Effector memory CD8-positive, alpha-beta T cell (primary cell): ENCODE measurements around the gene SLC6A3.
A peak's percentile ranks its signal among the peaks of the same experiment; 100 is the strongest.

Experiments
- ATAC-seq: fragments of 150-1000 bp; cut with Tn5 transposase; replicated peaks from 2 replicates; pipeline ENCODE4 v1.10.0; 2021; ENCODE audit warnings: mild to moderate bottlenecking, moderate library complexity
- DNase-seq, 3 experiments: peaks; one replicate each; pipeline ENCODE4 v3.0.0; 2021
- H3K27ac Mint-ChIP-seq, 2 donors: one replicate each; pipeline ENCODE4 v1.8.0; 2022; ENCODE audit warnings: mild to moderate bottlenecking in 2 of 2, mixed read lengths in 2 of 2, moderate library complexity in 2 of 2
- H3K27me3 Mint-ChIP-seq, 2 donors: one replicate each; pipeline ENCODE4 v1.8.0; 2022; ENCODE audit warnings: mixed read lengths in 2 of 2
- H3K36me3 Mint-ChIP-seq: one replicate; pipeline ENCODE4 v1.8.0; 2022; ENCODE audit warnings: mild to moderate bottlenecking, moderate library complexity, mixed read lengths; ENCODE audit not compliant: insufficient read depth
- H3K4me1 Mint-ChIP-seq, 2 donors: one replicate each; pipeline ENCODE4 v1.8.0; 2022; ENCODE audit warnings: low read depth in 2 of 2, mixed read lengths in 2 of 2
- H3K4me3 Mint-ChIP-seq, 2 donors: one replicate each; pipeline ENCODE4 v1.8.0; 2022; ENCODE audit warnings: mild to moderate bottlenecking in 2 of 2, mixed read lengths in 2 of 2, moderate library complexity in 2 of 2
- H3K9me3 Mint-ChIP-seq, 2 donors: one replicate each; pipeline ENCODE4 v1.8.0; 2022; ENCODE audit warnings: mixed read lengths in 2 of 2

The SLC6A3 gene

DNA sequence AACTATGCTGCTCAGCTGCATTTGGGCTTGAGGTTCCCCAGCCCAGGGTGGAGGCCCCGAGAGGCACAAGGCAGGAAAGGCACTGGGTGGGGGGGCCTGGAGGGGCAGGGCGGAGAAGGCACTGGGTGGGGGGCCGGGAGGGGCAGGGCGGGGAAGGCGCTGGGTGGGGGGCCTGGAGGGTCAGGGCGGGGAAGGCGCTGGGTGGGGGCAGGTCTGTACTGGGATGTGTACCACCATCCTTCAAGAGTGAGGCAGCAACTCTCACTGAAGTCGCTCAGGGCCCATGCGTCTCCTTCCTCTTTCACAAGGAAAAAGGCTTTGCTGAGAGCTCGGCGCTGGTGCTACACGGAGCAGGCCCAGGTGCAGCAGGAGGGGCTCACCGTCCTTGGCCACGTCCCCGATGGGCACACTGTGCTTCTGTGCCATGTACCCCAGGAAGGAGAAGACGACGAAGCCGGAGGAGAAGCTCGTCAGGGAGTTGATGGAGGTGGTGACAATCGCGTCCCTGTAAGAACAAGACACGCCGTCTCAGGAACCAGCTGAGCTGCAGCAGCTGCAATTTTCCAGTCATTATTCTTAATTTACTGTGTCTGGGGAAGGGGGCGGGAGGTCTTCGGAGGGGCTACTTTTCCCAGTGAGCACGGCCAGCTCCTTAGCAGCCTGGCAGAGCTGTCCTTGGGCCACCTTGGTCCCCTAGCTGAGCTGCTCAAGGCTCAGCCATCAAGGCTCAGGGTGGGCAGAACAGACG is 30.8 kb downstream of the SLC6A3 start:
- Mint-ChIP-seq H3K27me3 (peaks cover 18 to 38% of the 10 kb centered on the region in 2 donors), H3K27ac (no peak overlapping the region), H3K9me3 (peaks cover 0 to 6% of the 10 kb centered on the region in 2 donors), H3K4me3 (no peak overlapping the region), H3K36me3 (no peaks in the 10 kb centered on the region), H3K4me1 (peaks cover 1 to 4% of the 10 kb centered on the region in 2 donors)
- DNase-seq (no peak), ATAC-seq (no peak)

DNA sequence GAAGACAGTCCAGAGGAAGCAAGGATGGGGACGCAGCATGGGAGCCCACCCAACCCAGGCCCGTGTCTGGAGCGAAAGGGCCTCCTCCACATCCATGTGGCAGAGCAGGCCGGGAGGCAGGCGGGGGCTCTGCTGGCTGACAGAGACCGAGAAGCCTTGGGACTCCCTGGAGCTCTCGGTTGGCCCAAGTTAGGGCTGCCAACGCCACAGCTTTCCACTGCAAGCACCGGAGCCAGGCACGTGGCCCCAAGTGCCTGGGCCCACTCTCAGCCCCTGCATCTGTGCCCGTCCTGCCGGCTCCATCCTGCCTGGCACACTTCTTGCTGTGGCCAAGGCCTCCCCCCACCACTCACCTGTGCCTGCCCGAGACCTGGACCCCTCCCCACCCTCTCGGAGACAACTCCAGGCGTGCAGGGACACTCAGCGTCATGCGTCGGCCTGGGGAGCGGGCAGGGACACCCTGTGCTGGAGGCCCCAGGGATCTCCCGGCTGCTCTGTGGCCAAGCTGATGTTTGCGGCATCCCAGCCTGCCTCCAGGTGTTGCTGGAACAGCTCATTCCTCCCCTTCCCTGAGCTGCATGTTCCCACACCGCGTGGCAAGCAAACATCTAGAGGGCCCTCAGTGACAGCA is 31.5 kb downstream of the SLC6A3 start:
- Mint-ChIP-seq H3K9me3 (peaks cover 0 to under 1% of the 10 kb centered on the region in 2 donors), H3K36me3 (no peaks in the 10 kb centered on the region), H3K27ac (no peak overlapping the region), H3K27me3 (peaks cover 23 to 37% of the 10 kb centered on the region in 2 donors), H3K4me1 (peaks cover 5 to 8% of the 10 kb centered on the region in 2 donors), H3K4me3 (no peak overlapping the region)
- ATAC-seq (no peak), DNase-seq (no peak)

DNA sequence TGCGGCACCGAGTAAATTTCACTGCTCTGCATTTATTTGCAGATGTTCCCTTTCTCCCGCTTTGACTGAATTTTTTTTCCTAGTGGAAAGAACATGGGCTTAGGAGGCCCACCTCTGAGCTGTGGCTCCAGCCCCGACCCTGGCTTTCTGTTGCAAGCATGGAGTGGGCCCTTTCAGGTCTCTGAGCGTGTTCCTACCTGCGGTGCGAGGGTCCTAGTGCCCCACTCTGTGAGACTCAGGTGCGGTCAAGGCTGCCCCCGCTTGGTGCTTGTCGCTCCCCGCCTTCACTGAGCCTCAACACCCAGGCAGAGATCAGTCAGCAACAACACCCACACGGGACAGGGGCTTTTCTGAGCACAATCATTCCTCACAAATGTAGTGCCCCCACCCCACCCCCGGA is 32.0 kb downstream of the SLC6A3 start:
- no peaks in the 10 kb centered on the region for H3K9me3 Mint-ChIP-seq
- peaks cover 5 to 10% of the 10 kb centered on the region in 2 donors for H3K4me1 Mint-ChIP-seq
- DNase-seq (no peak), ATAC-seq (no peak)
- H3K4me3 Mint-ChIP-seq = no peak overlapping the region
- H3K27ac Mint-ChIP-seq = no peak overlapping the region
- H3K36me3 Mint-ChIP-seq = no peaks in the 10 kb centered on the region
- H3K27me3 Mint-ChIP-seq = peaks cover 25 to 41% of the 10 kb centered on the region in 2 donors

DNA sequence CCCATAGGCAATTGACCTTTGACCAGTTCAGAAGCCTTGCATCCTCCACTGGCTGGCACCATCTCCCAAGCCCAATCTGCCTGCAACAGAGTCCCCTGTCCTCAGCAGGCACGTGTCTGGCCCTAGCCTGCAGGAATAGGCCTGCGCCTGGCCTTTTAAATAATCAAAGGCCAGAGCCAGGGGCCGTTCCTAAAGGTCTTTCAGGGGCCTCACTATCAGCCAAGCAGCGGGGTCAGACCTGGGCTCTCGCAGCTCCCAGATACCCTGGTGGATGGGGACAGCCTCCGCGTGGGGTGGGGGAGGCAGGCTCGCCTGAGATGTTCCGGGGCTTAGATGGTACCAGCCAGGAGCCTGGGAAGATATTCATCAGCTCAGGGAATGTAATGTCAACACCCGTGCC is 32.6 kb downstream of the SLC6A3 start:
- ATAC-seq (no peak), DNase-seq (no peak)
- H3K4me3 Mint-ChIP-seq = no peak overlapping the region
- no peaks in the 10 kb centered on the region for H3K9me3 Mint-ChIP-seq
- no peak overlapping the region for H3K27ac Mint-ChIP-seq
- H3K27me3 Mint-ChIP-seq = peaks cover 30 to 47% of the 10 kb centered on the region in 2 donors
- peaks cover 5 to 10% of the 10 kb centered on the region in 2 donors for H3K4me1 Mint-ChIP-seq
- no peaks in the 10 kb centered on the region for H3K36me3 Mint-ChIP-seq

DNA sequence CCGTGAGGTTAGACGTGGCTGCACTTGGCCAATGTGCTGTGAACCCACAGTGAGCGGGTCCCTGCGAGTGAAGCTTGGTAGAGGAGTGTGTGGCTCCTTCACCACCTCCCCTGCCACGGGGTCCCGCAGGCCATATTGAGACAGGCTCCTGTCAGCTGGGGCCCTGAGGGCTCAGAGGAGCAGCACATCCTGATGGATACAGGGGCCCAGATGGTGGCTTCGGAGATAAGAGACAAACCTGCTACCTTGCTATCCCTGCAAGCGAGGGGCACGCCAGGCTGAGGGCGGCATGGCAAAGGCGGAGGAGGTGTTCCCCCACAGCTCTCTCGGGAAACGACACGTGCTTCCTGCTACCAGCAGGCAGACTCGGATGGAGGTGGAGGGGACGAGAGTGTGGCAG is 33.1 kb downstream of the SLC6A3 start:
- DNase-seq (no peak), ATAC-seq (no peak)
- Mint-ChIP-seq H3K27me3 (peaks cover 34 to 51% of the 10 kb centered on the region in 2 donors), H3K4me1 (peaks cover 5 to 10% of the 10 kb centered on the region in 2 donors), H3K36me3 (no peaks in the 10 kb centered on the region), H3K27ac (no peak overlapping the region), H3K9me3 (no peaks in the 10 kb centered on the region), H3K4me3 (no peak overlapping the region)

DNA sequence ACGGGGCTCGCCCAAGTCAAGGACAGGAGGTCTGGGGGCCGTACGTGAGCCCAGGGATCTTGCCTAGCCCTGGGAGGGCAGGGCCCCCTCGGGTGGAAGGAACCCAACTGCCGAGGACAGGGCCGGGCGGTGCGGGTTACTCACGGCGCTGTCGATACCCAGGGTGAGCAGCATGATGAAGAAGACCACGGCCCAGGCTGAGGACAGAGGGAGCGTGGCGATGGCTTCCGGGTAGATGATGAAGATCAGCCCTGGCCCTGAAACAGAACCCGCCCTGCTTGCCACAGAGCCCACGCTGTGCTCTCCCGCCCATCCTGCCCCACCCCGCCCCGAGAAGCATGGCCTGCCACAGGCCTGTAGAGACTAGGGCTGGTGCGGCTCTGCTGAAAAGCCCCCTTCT is 34.1 kb downstream of the SLC6A3 start:
- no peak overlapping the region for H3K27ac Mint-ChIP-seq
- DNase-seq (no peak), ATAC-seq (no peak)
- peaks cover 5 to 10% of the 10 kb centered on the region in 2 donors for H3K4me1 Mint-ChIP-seq
- no peaks in the 10 kb centered on the region for H3K9me3 Mint-ChIP-seq
- H3K4me3 Mint-ChIP-seq = no peak overlapping the region
- no peaks in the 10 kb centered on the region for H3K36me3 Mint-ChIP-seq
- peaks cover 34 to 62% of the 10 kb centered on the region in 2 donors for H3K27me3 Mint-ChIP-seq

DNA sequence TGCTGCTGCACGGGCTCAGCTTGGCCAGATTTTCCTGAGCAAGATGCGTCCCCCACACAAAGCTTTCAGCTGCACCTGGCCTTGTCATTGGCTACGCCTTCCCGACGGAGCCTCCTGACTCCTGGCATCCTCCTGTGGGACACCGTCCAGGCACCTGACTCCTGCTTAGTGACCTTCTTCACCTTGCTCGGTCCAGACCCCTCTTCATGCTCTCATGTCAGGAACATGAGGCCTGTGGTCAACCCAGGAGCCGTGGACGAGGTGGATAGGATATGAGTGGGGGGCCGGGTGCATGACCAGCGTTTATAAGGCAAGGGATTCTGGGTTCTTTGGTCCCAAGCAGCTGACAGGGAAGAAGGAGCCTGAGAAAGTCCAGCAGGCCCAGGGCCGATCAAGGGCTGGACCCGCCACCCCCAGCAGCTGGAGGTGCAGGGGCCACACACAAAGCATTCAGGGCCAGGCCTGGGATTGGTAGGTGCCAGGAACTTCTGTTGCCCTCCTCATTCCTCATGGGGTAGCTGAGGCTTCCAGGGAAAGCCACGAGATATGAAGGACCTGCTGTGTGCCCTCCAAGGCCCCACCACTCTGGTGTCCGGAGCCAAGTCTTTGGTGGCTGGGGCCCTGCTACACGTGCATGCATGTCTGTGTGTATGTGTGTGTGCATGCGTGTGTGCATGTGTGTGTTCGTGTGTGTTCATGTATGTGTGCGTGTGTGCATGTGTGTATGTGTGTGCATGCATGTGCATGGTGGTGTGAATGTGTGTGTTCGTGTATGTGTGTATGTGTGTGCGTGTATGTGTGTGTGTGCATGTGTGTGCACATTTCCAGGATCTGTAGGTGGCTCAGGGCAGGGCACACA is 34.9 kb downstream of the SLC6A3 start:
- no peak for ATAC-seq
- H3K36me3 Mint-ChIP-seq = no peaks in the 10 kb centered on the region
- H3K4me3 Mint-ChIP-seq = no peak overlapping the region
- H3K27me3 Mint-ChIP-seq = peaks cover 34 to 69% of the 10 kb centered on the region in 2 donors
- H3K27ac Mint-ChIP-seq = no peak overlapping the region
- H3K4me1 Mint-ChIP-seq = peaks cover 5 to 10% of the 10 kb centered on the region in 2 donors
- H3K9me3 Mint-ChIP-seq = no peaks in the 10 kb centered on the region
- no peak for DNase-seq

DNA sequence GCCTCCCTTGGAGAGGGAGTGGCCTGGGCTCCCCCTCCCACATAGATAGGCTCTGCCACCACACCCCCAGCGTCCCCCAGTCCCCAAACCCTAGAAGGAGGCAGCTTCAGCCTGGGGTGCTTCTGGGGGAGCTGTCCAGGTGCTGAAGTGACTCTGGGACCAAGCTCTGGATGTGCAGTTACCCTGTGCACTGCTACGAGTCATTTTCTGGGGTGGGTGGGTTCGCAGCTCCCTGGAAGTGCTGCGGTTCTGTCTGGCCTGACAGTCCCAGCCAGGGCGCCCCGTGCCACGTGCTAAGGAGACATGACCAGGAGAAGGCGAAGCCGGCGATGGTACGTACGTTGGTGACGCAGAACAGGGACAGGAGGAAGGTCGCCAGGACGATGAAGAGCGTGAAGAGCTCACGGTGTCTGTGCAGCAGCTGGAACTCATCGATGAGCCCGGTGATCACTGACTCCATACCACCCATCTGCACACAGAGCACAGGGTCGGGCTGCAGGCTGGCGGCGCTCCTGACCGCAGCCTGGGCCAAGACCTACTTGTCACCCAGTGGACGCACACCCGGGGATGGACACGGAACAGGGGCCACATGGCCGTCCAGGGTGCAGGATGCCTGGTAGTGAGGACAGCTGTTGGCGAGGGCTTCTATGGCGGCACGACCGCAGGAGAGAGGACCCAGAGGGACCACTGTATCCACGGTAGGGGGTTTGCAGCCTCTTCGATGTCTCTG is 35.7 kb downstream of the SLC6A3 start:
- peak; percentile 27 for ATAC-seq
- Mint-ChIP-seq H3K27me3 (peaks cover 34 to 77% of the 10 kb centered on the region in 2 donors), H3K27ac (no peak overlapping the region), H3K36me3 (no peaks in the 10 kb centered on the region), H3K4me3 (no peak overlapping the region), H3K4me1 (peaks cover 5 to 10% of the 10 kb centered on the region in 2 donors), H3K9me3 (no peaks in the 10 kb centered on the region)
- DNase-seq = peak in 2 of 3 experiments; percentile 11 to 23

DNA sequence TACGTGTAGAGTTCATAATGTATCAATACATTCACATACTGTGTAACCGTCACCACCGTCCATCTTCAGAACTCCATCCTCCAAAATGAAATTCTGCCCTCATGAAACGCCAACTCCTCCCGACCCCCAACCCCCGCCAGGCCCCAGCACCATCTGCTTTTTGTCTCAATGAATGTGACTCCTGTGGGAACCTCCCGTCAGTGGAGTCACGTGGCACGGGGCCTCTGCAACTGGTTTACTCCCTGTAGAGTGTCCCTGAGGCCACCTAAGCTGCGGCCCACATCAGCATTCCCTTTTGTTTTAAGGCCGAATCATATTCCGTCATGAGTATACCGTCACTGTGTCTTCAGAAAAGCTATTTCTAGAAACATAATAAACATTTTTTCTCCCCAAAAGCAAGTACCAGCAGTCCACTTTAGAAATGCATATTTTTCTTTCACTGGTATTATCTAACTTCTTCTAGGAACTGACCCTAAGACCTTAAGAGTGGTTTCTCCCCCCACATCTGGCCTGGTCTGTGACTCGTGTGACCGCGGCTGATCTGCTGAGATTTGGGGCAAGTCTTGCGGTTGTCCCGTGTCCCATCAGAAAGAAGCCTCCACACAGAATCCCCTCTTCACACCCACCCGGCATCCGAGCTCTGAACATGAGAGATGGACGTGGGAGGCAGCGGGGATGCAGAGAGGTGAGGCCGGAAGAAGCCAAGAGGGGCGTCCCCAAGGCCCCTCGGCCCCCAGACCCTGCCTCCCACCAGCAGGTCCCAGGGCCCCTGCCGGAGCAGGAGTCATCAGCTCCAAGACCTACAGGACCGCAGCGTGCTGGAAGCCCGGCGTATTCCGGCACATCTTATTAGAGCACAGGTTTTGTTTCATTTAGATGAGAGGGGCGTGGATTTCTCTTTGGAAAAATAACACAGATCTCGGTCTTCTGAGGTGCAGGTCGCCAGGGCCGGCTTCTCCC is 38.3 kb downstream of the SLC6A3 start:
- no peak for DNase-seq

DNA sequence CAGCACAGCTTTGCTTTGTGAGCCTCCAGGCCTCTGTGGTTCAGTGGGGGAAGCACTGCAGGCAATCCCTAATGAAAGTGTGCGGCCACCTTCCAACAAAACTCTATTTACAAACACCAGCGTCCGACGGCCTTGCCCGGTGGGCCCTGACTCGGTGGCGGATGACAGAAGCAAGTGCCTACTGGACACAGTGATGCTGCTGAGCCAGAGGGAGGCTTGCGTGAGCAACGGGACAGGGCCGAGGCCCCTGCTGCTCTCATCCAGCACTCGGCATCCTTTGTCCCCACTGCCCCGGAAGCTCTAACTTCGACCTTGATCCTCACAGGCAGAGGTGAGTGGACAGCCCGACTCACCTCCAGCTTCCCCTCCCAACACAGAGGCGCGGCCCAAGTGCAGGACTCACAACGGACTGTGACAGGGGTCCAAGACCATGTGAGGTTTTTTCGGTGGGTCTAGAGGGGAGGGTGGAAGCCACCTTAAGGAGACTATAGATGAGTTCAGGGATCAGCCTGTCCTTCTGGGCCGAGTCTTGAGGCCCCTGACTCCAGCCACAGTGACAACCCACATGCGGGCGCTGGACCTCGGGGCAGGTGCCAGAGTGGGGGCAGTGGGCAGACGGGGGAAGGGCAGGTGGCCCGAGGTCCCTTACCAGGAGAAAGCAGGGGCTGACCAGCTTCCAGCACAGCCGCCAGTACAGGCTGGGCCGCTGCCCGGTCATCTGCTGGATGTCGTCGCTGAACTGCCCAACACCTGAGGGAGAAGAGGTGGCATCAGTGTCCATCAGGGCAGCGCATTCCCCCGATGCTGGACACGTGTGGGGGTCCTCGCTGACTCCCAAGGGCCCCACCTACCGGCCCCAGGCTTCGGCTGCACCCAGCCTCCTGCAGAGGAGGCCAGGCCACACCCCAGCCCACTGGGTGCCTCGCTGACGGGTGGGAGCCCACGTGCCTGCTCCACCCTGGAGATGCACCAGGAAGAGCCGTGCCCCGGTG is 39.4 kb downstream of the SLC6A3 start:
- no peak for DNase-seq
- Mint-ChIP-seq H3K27me3 (peaks cover 34 to 91% of the 10 kb centered on the region in 2 donors), H3K27ac (no peak overlapping the region), H3K4me3 (no peak overlapping the region), H3K9me3 (no peaks in the 10 kb centered on the region), H3K36me3 (no peaks in the 10 kb centered on the region), H3K4me1 (peaks cover 5 to 6% of the 10 kb centered on the region in 2 donors)
- no peak for ATAC-seq

More for the DNA sequence above, 38.3 kb downstream of the SLC6A3 start:
- no peaks in the 10 kb centered on the region for H3K36me3 Mint-ChIP-seq
- ATAC-seq = no peak
- no peak overlapping the region for H3K4me3 Mint-ChIP-seq
- H3K27ac Mint-ChIP-seq = no peak overlapping the region
- H3K9me3 Mint-ChIP-seq = no peaks in the 10 kb centered on the region
- H3K27me3 Mint-ChIP-seq = peaks cover 39 to 96% of the 10 kb centered on the region in 2 donors
- peaks cover 5 to 7% of the 10 kb centered on the region in 2 donors for H3K4me1 Mint-ChIP-seq

DNA sequence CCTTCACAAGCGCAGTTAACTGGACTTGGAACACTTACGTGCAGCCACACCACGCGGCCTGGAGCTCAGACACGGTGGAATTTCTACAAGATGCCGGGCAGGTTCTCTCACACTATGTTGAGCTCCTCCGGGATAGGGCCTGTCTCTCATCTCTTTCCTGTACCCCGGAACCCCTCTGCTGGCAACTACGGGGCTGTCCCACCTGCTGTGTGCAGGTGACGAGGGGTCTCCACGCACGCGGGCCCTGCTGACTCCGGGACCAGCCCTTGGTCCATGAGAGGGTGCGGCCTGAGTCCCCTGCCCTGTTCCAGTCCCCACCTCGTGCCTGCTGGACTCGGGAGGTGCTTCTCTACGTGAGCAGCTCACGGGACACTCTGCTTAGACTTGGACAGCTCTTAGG is 40.1 kb downstream of the SLC6A3 start:
- DNase-seq = no peak
- no peak for ATAC-seq
- peaks cover 5 to 6% of the 10 kb centered on the region in 2 donors for H3K4me1 Mint-ChIP-seq
- no peaks in the 10 kb centered on the region for H3K9me3 Mint-ChIP-seq
- H3K27me3 Mint-ChIP-seq = peaks cover 34 to 90% of the 10 kb centered on the region in 2 donors
- no peak overlapping the region for H3K4me3 Mint-ChIP-seq
- no peak overlapping the region for H3K27ac Mint-ChIP-seq
- no peaks in the 10 kb centered on the region for H3K36me3 Mint-ChIP-seq
